Nephron progenitor cell (in vitro differentiated cells): Measurements from ENCODE around the gene KMT2E.
"Not testable (repeated sequence)": the region's sequence is repeated elsewhere in the genome, so short reads cannot be mapped to it uniquely, and the experiment has no call there.

Experiments used
- DNase-seq: peaks from one replicate; pipeline ENCODE4 v3.0.0; 2021
- H3K27ac Mint-ChIP-seq: 2 replicates; pipeline ENCODE4 v1.8.0; 2021; ENCODE audit warnings: mild to moderate bottlenecking, moderate library complexity, mixed read lengths
- H3K27me3 Mint-ChIP-seq: 2 replicates; pipeline ENCODE4 v1.8.0; 2021; ENCODE audit warnings: mild to moderate bottlenecking, low read depth, mixed read lengths; ENCODE audit not compliant: poor library complexity
- H3K36me3 Mint-ChIP-seq: 2 replicates; pipeline ENCODE4 v1.8.0; 2021; ENCODE audit warnings: low read depth, mixed read lengths
- H3K4me1 Mint-ChIP-seq: 2 replicates; pipeline ENCODE4 v1.8.0; 2021; ENCODE audit warnings: mixed read lengths
- H3K4me3 Mint-ChIP-seq: 2 replicates; pipeline ENCODE4 v1.8.0; 2021; ENCODE audit warnings: mild to moderate bottlenecking, moderate library complexity, mixed read lengths
- H3K9me3 Mint-ChIP-seq: 2 replicates; pipeline ENCODE4 v1.8.0; 2021; ENCODE audit warnings: mild to moderate bottlenecking, moderate library complexity, mixed read lengths
- CTCF ChIP-seq: fragments of 200-600 bp; sonication (generic); IDR thresholded peaks from 2 replicates; pipeline ENCODE4 v1.5.0; 2021; ENCODE audit warnings: antibody characterized with exemption

The KMT2E gene

DNA sequence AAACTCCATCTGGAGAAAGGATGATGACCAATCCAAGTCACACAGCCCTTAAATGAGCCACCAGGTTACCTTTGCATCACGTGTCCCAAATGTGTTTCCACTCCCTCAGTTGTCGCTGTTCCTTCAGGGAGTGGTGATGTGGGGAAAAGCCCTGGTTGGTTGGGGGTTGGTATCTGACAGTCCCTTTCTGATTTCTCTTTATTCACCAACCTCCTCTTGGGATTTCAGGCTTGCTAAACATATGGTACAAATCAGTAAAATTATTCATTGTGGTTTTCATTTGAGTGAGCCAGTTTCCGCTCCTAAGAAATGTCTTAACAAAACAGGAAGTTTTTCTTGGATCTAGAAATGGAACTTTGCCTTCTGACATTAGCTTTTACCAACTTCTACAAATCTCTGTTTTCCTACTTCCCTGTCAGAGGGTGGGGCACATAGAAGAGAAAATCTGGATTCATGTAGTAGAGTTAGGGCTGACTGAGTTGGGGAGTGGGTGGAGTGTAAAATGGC, 40.0 kb upstream of the KMT2E start:
- no peak for DNase-seq
- H3K27ac Mint-ChIP-seq: no peak overlapping the region
- H3K9me3 Mint-ChIP-seq: no peaks in the 10 kb centered on the region
- no peak for TF ChIP-seq CTCF
- H3K4me3 Mint-ChIP-seq: no peak overlapping the region
- H3K27me3 Mint-ChIP-seq: no peaks in the 10 kb centered on the region
- H3K4me1 Mint-ChIP-seq: peaks cover 43% of the 10 kb centered on the region
- H3K36me3 Mint-ChIP-seq: peaks cover 7% of the 10 kb centered on the region

DNA sequence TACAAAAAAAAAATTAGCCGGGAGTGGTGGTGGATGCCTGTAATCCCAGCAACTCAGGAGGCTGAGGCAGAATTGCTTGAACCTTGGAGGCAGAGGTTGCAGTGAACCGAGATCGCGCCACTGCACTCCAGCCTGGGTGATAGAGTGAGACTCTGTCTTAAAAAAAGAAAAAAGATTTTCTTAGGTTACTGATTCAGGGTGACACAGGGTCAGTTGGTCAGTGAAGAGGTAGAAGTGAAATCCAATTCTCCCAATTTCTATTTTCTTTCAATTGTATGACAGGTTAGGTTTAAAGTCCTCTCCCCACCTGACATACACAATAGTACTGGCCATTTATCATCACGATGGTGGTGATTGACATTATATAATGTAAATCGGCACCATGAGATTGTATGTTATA, 38.5 kb upstream of the KMT2E start:
- not testable (repeated sequence) for H3K36me3 Mint-ChIP-seq
- H3K4me1 Mint-ChIP-seq: peaks cover 59% of the 10 kb centered on the region

DNA sequence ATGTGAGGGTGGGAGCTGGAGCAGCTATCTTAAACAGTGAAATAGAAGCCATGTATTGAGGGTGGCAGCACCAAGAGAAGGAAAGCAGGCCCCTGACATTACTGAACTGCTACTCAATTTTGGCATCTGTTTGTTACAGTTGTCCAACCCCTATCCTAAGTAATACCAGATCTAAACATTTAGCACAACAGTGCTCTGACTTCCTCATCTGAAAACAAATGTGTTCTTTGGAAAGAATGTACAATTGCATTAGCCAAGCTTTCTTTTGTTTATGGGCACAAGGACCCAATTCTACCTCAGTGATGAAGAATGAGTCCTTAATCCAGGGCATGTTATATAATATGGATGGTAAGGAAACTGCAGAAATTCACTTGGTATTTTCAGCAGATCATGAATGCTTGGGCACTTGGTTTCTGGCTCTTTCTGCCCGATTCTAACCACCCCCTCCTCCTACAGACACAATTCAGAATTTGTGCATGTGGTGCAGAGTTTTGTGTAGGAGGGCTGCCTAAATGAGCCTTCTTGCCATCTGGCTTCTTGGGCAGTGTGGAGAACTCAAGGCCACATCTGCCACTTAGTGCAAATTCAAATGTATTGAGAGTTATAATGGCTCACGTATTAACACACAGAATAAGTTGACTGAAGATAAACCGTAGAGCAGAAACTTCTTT, 36.9 kb upstream of the KMT2E start:
- peaks cover 7% of the 10 kb centered on the region for H3K36me3 Mint-ChIP-seq
- peak overlapping the region; percentile 57 for H3K27ac Mint-ChIP-seq
- DNase-seq: no peak
- H3K4me3 Mint-ChIP-seq: no peak overlapping the region
- peaks cover 64% of the 10 kb centered on the region for H3K4me1 Mint-ChIP-seq
- TF ChIP-seq CTCF: no peak
- no peaks in the 10 kb centered on the region for H3K27me3 Mint-ChIP-seq
- H3K9me3 Mint-ChIP-seq: no peaks in the 10 kb centered on the region

More for the DNA sequence above, 38.5 kb upstream of the KMT2E start:
- H3K9me3 Mint-ChIP-seq, H3K27ac Mint-ChIP-seq, H3K27me3 Mint-ChIP-seq, DNase-seq, H3K4me3 Mint-ChIP-seq: not testable (repeated sequence)

GRCh38 chr7:104978460-104978859, 35.5 kb upstream of the KMT2E start:
- Mint-ChIP-seq H3K4me3 (peak overlapping the region; percentile 25), H3K36me3 (peaks cover 7% of the 10 kb centered on the region), H3K27ac (peak overlapping the region; percentile 57), H3K4me1 (peaks cover 74% of the 10 kb centered on the region), H3K27me3 (no peaks in the 10 kb centered on the region), H3K9me3 (no peaks in the 10 kb centered on the region)
- no peak for TF ChIP-seq CTCF
- DNase-seq: no peak

DNA sequence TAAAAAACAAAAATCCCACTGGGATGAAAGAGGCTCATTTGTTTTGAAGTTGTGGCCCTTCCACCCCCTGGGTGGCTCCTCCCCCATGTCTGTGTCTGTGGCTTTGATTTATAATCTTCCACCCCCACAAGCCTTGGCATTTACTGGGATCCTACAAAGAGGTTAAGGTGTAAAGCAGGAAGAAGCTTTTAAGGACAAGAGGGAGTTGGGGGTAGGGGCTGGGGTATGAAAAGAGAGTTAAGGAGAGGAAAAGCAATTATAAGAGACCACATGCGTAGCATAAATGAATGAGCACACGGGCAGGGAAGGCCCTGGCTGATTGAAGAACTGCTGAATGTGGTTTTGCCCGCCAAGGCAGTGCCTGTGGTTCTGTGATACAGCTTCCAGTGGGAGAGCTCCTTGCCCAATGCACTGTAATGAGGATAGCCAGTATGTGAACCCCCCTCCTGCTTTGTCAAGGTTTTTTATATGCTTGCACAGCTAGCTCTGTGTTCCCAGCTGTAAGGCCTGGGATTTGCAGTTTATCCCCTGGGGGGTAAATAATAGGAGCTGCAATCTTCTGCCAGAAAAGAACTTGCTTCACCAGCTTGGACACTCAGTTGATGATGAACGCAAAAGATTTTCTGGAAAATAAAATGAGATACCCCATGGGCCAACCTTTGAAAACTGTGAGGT, 34.7 kb upstream of the KMT2E start:
- Mint-ChIP-seq H3K27me3 (no peaks in the 10 kb centered on the region), H3K4me1 (peaks cover 76% of the 10 kb centered on the region), H3K4me3 (peak overlapping the region; percentile 66)

More for the DNA sequence above, 34.7 kb upstream of the KMT2E start:
- peak; percentile 72 for DNase-seq
- Mint-ChIP-seq H3K36me3 (peaks cover 3% of the 10 kb centered on the region), H3K9me3 (no peaks in the 10 kb centered on the region), H3K27ac (peak overlapping the region; percentile 97)
- TF ChIP-seq CTCF: no peak
